Sciatic nerve (tissue), 2 donors: ENCODE results near the gene ZNF710. TPM values are rescaled to one million over a fixed set of nuclear protein-coding genes. Genes with fewer than 3 reads are reported as not detected.
A peak's percentile ranks its signal among the peaks of the same experiment; 100 is the strongest.

Source experiments
- ATAC-seq: fragments of 200-7000 bp; cut with Tn5 transposase; one replicate; pipeline ENCODE4 v1.9.1; 2020; ENCODE audit warnings: mild to moderate bottlenecking, moderate library complexity
- DNase-seq: peaks from one replicate; pipeline ENCODE4 v3.0.0-alpha.2; 2020; ENCODE audit warnings: low spot score
- intact Hi-C: fragments of 100-400 bp; cut with DNase I; formaldehyde crosslinking; loops from one replicate; pipeline ENCODE4 v1.14.2; 2022
- total RNA-seq: library from RNA; stranded (reverse); fragmentation: NEBNext Ultra II Directional; extraction: Animal tissue kit (Norgen Biotek cat#: 25700); gene quantifications from one replicate; pipeline ENCODE4 v1.2.1, GENCODE V29; 2021
- donor health status: DM: no; HTN: no; CAD: no.
- donor health status: DM: no; HTN: no; CAD: no.

Gene ZNF710
- total RNA-seq, 1 donor from 2014 or later: 20.2 TPM

DNA sequence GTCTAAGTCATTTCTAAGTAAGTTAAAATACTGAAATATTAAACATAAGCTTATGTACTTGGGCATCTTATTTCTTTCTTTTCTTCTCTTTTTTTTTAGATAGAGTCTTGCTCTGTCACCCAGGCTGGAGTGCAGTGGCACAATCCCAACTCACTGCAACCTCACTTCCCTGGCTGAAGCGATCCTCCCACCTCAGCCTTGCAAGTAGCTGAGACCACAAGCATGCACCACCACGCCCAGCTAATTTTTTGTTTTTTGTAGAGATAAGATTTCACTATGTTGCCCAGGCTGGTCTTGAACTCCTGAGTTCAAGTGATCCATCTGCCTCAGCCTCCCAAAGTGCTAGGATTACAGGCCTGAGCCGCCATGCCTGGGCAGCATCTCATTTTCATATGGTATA is 16.0 kb upstream of the ZNF710 start:
- intact Hi-C loops: no loop called here
- ATAC-seq: no peak
- DNase-seq: no peak

DNA sequence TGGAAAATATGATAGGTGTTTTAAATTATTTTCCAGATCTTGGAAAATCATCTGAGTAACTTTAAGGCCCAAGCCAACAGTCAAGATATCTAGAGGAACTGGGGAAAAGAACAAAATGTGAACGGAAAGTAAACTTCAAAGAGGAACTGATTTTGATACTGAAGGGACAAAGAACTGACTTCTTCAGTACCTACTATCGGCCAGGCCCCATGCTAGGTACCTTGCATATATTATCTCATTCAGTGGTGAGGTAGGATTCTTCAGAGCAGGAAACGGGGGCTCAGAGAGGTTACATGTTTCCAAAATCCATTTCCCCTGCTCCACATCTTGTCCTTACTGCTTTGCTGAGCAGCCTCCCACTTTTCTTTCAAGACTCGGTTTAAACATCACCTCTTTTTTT is 9.8 kb upstream of the ZNF710 start:
- intact Hi-C loops: no loop called here
- DNase-seq (no peak), ATAC-seq (no peak)

DNA sequence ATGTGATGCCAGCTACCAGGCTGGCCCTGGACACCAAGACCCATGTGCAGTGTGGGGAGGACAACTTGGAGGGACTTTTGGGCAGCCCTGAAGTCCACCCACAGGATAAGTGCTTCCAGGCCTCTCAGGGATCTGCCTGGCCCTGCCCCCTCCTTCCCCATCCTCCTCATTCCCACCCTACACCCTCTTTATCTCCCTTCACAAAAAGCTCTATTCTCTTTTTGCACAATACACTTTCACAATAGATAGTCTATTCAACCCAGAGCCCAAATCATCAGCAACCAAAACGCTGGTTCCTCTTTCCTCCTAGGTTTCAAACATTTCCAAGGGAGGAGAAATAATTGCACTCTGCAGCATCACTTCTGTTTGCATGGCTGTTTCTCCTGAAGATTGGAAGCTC is 7.8 kb upstream of the ZNF710 start:
- intact Hi-C loops: no loop called here
- no peak for ATAC-seq
- no peak for DNase-seq

- DNase-seq: no peak
- ATAC-seq: no peak
- intact Hi-C loops: no loop called here
Measured at GRCh38 chr15:89997079-89997478, 4.0 kb upstream of the ZNF710 start.

DNA sequence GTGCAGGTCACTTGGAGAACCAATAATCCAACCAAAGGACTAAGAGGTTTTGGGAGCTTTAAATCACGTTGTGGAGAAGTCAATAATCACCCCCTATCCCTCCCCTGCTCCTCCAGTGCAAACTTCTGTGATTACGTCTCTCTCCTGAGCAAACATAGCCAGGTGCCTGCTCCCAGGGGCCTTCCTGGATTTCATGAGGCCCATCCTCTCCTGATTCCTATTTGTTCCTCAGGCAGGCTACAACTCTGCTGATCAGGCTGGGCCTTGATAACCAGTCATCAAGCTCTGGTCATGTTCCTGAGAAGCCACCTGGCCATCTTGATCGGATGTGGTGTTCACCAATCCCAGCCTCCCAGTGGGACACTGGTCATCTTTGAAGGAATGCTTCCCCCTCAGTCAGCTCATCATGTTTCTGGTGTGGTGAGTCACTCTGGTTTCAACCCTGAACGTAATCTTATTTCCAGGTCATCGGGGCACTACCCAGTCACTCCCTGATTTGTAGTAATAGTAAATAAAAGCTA is 2.9 kb upstream of the ZNF710 start:
- intact Hi-C loops: no loop called here

GRCh38 chr15:89998923-89999675 is 2.0 kb upstream of the ZNF710 start:
- intact Hi-C loops: no loop called here
- no peak for ATAC-seq
- DNase-seq: no peak

More for the DNA sequence above, 2.9 kb upstream of the ZNF710 start:
- ATAC-seq (no peak), DNase-seq (no peak)

DNA sequence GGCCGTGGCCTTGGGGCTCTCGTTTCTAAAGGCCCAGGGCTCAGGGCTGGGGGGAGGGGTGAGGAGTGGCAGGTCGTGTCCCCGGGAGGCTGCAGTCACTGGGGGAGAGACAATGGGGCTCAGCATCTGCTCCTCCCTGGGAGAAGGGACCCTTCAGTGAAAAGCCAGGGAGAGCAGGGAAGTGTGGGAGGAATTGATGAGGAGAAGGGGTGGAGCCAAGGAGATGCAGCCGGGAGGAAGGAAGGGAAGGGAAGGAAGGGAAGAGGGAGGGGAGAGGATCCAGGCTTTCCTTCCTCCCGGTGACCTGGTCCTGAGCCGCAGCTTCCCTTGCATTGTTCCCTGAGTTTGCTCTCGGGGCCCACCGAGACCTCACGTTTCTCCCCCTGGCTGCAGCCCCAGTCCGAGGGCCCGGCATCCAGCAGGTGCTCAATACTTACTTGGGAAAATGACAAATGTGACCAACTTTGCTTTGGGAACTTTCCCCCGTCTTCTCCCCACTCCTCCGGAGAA is 1.4 kb upstream of the ZNF710 start:
- ATAC-seq: peak; percentile 60
- intact Hi-C loops: no loop called here
- no peak for DNase-seq

DNA sequence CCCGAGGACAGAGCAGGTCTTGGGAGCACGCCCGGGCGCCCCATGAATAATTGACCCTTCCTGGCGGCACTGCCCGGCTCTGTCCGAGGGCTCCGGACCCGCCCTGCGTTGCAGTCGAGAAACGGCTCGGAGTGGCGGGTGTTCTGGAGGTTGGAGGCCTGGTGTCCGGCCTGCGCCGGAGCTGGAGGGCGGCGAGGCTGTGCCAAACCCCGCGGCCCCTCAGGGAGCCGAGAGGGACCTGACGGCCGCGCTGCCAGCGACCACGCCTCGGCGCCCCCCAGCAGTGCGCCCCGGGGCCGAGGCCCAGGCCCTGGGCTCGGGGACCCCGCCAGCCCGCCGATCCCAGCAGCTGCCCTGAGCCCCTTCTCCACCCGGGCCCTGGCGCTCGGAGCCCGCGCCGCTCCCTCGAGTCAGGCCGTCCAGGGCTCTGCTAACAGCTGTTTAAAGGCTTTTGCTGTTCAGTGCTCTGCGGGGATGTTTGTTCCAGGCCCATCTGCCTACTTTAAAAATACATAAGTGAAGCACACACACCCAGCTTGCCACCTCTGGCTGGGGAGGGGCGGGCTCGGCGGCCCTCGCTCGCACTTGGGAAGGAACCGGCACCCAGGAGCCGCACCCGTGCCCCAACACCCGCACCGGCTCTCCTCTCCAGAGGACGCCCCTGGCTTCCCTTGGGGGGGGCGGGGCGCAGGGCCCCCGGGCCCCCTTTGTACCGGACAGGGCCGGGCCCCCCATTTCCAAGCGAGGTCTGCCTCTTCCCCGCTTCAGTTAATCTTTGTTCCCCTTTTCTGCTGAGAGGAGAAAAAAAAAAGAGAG is 730 bp upstream of the ZNF710 start:
- DNase-seq: peak; percentile 64
- intact Hi-C loops: no loop called here
- ATAC-seq: peak; percentile 23

DNA sequence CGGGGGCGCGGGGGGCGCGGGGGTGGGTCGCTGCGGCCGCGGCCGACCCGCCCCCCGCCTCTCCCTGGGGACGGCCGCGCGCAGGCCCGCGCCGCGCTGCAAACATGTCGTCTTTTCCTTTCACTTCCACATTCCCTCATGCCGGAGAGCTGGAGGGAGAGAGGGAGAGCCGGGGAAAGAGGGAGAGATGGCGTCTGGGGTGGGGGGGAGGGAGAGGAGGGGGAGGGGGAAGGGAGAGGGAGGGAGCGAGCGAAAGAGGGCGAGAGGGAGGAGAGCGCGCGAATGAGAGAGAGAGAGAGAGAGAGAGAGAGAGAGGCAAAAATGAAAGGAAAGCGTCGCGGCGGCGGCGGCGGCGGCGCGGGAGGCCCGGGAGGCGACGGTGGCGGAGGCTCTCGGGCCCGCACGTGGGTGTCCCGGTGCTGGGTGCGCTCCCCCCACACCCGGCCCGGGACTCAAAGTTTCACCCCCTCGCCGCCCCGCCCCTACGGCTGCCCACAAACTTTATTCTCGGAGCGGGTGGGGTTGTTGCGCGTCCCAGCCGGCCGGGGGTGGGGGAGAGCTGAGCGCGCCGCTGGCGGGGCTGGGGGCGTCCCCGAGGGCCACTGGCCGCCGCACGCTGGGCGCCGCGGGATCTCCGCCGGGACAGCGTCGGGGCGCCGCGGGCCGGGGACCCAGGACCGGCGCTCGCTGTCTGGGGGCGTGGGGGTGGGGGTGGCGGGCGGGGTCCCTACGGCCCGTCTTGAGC is 731 bp downstream of the ZNF710 start:
- intact Hi-C loops: no loop called here
- DNase-seq (peak; percentile 82), ATAC-seq (peak; percentile 32)

DNA sequence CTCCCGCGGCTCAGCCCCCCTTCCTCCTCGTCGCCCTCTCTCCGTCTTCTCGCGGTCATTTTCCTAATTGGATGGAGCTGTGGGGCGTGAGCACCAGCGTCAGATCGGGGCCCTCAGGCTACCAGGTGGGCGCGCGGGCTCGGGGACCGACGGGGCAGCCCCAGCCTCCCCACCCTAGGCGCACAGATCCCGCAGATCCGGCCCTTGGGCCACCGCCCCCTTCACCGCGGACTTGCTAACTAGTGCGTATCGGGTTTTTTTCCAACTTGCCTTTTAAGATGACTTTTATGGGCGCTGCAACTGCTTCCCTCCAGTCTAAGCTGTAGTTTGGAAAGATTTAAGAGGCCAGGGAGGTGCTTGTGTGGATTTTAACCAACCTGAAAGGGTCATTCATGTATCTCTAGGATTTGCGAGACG is 1.3 kb downstream of the ZNF710 start:
- ATAC-seq (peak; percentile 58), DNase-seq (peak; percentile 71)
- intact Hi-C loops: no loop called here

DNA sequence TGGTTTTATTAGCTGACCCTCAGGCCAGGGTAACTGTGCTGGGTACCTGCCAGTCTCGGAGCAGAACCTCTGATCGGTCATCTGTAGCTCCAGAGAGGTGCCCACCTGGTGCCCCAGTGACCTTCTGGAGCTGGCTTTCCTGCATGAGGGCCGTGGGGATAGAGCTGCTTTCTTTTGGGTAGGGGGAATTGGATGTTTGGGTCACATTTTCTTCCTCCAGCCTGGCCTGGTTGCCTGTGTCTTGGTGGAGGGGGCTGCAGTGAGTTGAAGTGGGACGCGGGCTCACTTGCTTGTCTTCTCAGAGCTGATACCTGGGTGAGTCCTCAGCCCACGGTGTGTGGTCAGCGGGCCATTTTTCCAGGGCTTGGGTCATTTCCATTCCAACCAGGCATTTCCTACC is 2.6 kb downstream of the ZNF710 start:
- ATAC-seq (no peak), DNase-seq (no peak)
- intact Hi-C loops: loop anchor here (1.0 kb wide), 1 partner anchor 36 kb away; no protein-coding TSS in a partner anchor

GRCh38 chr15:90004252-90004651 is 3.1 kb downstream of the ZNF710 start:
- intact Hi-C loops: loop anchor here (1.0 kb wide), 1 partner anchor 37 kb away; no protein-coding TSS in a partner anchor
- no peak for DNase-seq

GRCh38 chr15:90004671-90005070 is 3.5 kb downstream of the ZNF710 start:
- intact Hi-C loops: loop anchor here (1.0 kb wide), 1 partner anchor 37 kb away; no protein-coding TSS in a partner anchor
- DNase-seq: no peak
- ATAC-seq: peak; percentile 29

More at GRCh38 chr15:90004252-90004651, 3.1 kb downstream of the ZNF710 start:
- ATAC-seq: peak; percentile 12

- intact Hi-C loops: no loop called here
- no peak for DNase-seq
- no peak for ATAC-seq
Measured at GRCh38 chr15:90006217-90007075, 5.3 kb downstream of the ZNF710 start.

GRCh38 chr15:90007076-90007460 is 5.9 kb downstream of the ZNF710 start:
- ATAC-seq (no peak), DNase-seq (no peak)
- intact Hi-C loops: no loop called here

GRCh38 chr15:90008607-90009006 is 7.5 kb downstream of the ZNF710 start:
- ATAC-seq: no peak
- DNase-seq: no peak
- intact Hi-C loops: no loop called here

GRCh38 chr15:90009301-90010022 is 8.3 kb downstream of the ZNF710 start:
- no peak for DNase-seq
- intact Hi-C loops: no loop called here
- ATAC-seq: no peak

DNA sequence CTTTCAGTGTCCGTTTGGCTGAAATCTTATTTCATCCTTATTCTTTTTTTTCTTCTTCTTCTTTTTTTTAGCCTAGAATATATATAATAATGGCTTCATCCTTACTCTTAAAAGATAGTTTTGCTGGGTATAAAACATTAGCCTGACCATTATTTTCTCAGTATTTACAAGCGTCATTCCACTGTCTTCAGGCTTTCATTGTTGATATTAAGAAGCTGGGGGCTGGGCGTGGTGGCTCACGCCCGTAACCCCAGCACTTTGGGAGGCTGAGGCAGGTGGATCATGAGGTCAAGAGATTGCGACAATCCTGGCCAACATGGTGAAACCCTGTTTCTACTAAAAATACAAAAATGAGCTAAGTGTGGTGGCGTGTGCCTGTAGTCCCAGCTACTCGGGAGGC is 10.6 kb downstream of the ZNF710 start:
- intact Hi-C loops: no loop called here
- ATAC-seq: no peak
- DNase-seq: no peak
